ENCODE results near the gene IZUMO4.
"Not testable (repeated sequence)": the region's sequence is repeated elsewhere in the genome, so short reads cannot be mapped to it uniquely, and the experiment has no call there.

Gene IZUMO4

DNA sequence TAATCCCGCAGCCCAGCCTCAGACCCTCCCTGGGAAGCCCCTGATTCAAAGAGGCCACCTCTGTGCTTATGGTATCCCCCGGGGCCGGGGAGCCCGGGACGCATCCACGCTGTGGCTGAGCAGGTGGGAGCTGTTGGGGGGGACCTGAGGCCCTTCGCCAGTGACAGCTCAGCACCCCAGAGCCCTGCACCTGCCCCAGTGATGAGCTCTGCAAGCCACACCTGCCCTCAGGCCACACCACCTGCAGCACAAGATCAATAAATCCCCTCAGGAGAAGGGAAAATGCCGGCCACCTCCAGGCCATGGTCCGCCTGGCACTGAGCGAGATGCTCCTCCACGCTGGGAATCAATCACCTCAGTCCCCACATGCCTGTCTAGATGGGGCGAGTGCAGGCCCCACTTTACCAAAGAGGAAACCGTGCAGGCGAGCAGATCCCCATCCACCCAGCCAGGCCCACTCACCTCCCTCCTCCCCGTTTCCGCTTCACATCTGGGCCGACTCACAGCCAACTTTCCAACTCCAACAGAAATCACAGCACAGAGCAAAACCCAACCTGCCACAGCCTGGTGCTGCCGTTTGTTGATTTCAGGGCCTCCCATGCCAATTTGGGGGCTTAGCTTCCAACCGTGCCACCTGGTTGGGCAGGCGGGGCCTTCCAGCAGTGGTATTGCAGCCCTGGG lies 13.4 kb upstream of the IZUMO4 start:
- no peak for DNase-seq

DNA sequence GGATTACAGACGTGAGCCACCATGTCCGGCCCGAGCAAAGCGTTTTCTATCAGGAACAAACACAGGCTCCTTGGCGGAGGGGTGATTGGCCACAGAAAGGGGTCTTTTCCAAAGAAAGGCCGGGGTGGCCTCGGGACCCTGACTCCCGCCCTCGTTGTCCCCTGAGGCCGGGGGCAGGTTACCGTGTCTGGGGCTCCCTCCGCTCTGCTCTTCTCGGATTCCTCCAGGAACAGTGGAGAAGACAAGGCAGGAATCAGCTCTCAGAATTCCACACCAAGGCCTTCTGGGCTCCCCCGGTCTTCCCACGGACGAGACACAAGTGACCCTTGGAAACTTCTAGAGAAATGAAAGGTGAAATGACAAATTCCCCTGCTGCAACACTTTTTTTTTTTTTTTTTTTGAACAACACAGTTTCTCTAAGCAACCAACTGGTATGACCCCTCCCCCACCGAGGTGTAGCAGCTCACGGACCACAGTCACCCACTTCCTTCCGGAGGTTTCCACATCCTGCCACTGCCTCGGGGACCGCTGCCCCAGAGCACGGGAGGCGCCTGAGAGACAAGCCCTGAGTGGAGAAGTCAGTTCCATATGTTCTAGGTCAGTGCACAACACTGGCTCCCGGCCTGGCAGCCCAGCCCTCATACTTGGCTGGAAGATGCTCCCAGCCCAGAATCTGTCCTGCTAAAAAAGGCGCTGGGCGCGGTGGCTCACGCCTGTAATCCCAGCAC lies 11.6 kb upstream of the IZUMO4 start:
- DNase-seq, result no peak

DNA sequence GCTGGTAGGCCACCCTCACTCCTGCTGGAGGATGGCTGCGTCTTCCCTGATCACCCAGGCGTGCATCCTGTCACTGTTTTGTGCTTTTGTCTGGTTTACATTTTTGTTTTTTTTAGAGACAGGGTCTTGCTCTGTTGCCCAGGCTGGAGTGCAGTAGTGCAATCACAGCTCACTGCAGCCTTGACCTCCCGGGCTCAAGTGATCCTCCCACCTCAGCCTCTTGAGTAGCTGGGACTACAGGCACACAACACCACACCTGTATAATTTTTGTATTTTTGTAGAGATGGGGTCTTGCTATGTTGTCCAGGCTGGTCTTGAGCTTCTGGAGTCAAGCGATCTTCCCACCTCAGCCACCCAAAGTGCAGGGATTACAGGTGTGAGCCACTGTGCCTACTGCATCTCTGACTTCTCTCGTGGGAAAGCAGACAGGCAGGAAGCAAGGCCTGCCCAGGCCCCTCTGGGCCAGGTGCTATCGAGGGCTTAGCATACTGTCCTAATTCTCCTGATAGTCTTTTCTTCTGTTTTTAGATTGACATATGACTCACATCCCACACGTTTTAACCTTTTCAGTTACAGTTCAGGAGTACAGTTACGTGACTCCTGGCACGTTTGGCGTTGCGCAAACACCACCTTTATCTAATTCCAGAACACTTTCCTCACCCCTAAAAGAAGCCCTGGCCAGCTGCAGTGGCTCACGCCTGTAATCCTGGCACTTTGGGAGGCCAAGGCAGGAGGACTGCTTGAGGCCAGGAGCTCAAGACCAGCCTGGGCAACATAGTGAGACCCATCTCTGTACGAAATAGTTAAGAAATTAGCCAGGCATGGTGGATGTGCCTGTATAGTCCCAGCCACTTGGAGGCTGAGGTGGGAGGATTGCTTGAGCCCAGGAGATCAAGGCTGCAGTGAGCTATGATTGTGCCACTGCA lies 9.8 kb upstream of the IZUMO4 start:
- DNase-seq, result not testable (repeated sequence)

DNA sequence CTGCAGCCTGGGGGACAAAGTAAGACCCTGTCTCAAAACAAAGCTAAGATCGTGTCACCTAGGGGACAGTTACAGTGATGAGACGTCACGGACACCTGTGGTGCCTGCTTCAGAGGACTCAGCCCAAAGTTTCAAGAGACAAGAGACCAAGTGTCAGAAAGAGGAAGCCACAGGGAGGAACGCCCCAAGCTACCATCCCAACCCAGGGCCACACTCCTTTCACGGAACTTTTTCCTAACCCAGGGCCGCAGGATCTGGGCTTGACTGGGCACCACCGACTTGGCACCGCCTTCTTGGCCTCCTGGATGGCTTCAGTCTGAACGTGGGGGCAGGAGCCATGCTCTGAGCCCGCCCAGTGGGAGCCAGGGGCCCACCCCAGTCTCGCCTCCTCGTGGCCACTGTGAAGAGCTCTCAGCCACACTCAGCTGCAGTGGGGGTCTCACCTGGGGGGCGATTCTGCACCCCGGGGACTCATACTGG lies 9.1 kb upstream of the IZUMO4 start:
- no peak for DNase-seq

DNA sequence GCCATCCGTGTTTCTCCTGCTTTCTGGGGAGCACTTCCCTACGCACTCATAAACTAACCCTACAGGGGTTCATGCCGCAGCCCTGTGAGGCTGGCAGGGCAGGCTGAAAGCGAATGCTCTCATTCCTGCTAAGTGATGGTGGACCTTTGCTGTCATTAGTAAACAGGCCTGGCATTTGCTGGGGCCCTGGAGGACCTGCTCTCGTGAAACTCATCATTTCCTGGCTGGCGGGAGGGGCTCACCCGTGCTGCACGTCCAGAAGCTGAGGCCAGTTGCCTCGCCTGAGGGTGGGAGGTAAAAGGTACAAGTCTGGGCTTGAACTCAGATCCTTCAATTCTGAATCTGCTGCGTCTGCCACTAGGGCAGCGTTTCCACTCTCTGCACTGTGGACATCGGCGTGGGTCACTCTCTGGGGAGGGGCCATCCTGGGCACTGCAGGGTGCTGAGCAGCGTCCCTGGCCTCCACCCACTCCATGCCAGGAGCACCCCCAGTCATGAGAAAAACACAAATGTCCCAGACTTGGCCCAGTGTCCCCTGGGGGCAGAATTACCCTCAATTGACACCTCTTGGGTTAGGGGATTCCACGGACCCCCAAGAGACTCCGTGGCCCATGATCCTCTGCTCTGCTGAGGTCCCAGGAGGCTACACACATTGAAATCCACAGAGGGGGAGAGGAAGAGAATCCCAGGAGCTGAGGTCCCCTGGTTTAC lies 7.6 kb upstream of the IZUMO4 start:
- DNase-seq, result no peak

DNA sequence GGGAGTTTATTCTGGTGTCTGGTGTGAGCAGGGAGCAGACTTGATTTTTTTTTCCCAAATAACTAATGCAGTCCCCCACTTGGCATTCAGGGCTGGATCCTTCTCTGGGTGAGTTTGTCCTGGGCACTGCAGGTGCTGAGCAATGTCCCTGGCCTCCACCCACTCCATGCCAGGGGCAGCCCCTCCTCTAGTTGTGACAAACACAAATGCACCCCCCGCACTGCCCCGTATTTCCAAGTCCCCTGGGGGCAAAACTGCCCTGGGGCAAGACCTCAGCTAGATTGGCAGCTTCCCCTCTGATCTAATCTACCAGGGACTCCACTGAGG lies 7.0 kb upstream of the IZUMO4 start:
- no peak for DNase-seq

DNA sequence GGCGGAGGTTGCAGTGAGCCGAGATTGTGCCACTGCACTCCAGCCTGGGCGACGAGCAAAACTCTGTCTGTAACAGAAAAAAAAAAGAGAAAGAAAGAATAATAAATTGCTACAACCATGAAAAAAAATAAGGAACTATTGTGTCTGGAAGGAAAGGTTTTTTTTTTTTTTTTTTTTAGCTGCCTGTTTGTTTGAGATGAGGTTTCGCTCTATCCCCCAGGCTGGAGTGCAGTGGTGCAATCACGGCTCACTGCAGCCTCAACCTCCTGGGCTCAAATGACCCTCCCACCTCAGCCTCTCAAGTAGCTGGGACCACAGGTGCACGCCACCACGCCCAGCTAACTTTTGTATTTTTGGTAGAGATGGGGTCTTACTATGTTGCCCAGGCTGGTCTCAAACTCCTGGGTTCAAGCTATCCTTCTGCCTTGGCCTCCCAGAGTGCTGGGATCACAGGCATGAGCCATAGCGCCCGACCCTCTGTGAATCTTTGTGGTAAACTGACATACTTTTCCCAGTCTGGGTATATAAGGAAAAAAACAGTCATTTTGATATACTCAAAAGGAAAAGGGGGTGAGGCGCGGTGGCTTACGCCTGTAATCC lies 4.7 kb upstream of the IZUMO4 start:
- DNase-seq, result not testable (repeated sequence)

DNA sequence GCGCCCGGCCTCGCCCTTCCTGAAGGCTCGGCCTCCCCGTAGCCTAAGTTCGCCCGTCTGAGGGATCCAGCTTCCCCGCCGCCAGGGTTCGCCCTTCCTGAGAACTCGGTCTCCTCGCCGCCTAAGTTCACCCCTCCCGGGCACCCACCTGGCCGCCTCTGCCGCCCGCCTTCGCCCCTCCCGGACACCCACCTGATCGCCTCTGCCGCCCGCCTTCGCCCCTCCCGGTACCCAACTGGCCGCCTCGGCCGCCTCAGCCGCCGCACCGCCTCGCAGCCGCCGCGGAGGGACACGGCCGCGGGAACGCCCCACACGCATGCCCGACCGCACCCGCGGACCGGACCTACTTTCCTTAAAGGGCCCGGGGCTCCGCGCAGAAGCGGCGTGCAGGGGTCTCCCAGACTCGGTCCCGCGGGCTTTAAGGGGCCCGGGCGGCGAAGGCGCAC lies 658 bp upstream of the IZUMO4 start, which contains the start of gene MOB3A:
MOB3A (minus strand) TSS at position 293 of the 446 bp plus-strand sequence. CDS start 17,766 bp downstream, outside the sequence.
- DNase-seq, result peak; percentile 95

DNA sequence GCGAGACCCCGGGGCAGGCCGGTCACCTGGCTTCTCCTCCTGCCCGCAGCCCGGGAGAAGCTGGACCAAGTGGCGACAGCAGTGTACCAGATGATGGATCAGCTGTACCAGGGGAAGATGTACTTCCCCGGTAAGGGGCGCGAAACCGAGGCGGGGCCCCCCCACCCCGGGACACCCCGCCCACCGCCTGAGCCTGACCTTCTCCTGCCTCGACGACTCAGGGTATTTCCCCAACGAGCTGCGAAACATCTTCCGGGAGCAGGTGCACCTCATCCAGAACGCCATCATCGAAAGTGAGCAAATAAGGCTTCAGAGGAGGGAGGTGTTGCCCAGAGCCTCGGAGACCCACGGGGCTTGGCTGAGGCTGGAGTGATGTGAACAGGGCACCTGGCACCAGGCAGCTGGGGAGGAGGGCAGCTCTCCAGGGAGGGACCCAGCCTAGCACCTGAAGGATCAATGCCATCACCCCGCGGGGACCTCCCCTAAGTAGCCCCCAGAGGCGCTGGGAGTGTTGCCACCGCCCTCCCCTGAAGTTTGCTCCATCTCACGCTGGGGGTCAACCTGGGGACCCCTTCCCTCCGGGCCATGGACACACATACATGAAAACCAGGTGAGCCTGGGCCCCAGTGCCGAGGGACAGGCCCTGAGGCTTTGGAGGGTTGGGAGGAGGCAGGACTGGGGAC lies 629 bp downstream of the IZUMO4 start:
- DNase-seq, result peak; percentile 23

DNA sequence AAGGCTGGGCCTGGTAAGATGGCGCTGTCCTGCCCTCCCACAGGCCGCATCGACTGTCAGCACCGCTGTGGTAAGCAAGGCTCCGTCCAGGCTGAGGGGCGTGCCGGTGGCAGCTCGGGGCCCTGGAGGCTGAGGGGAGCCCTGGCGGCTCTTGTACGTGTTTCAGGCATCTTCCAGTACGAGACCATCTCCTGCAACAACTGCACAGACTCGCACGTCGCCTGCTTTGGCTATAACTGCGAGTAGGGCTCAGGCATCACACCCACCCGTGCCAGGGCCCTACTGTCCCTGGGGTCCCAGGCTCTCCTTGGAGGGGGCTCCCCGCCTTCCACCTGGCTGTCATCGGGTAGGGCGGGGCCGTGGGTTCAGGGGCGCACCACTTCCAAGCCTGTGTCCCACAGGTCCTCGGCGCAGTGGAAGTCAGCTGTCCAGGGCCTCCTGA lies 1.2 kb downstream of the IZUMO4 start:
- no peak for DNase-seq

DNA sequence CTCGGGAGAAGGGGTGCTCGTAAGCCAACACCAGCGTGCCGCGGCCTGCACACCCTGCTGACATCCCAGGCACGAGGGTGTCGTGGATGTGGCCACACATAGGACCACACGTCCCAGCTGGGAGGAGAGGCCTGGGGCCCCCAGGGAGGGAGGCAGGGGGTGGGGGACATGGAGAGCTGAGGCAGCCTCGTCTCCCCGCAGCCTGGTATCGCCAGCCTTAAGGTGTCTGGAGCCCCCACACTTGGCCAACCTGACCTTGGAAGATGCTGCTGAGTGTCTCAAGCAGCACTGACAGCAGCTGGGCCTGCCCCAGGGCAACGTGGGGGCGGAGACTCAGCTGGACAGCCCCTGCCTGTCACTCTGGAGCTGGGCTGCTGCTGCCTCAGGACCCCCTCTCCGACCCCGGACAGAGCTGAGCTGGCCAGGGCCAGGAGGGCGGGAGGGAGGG lies 2.4 kb downstream of the IZUMO4 start:
- no peak for DNase-seq

DNA sequence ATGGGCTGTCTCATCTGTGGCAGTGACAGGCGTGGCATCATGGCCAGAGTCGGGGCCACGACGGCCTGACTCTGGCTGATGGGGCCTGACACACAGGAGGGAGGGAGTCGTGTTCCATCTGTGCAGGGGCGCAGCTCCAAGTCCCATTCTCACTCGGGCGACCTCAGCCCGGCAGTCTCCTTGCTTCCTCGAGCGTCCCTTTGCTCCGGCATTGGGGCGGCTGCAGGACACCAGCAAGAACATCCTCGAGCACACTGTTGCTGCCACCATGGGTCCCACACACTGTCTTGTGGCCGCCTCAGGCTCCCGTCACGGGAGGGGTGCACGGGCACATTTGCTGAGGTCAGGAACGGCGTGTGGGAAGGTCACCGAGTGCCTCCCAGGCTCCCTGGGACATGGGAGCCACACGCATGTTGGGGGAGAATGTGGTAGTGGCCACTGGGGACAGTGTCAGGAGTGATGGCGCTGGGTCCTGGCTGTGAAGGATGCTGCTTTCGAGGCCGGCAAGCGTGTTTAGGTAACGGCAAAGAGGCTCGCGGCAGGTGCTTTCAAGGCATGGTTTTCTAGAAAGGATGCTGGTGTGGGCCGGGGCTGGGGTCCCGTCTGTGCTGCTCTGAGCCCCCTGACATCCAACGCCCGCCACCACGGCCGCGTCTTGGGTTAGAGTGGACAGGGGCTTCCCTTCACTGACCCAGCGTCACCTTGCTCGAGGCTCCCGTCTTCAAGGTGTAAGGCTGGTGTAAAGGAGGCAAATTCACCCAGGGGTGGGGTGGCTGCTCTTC lies 3.4 kb downstream of the IZUMO4 start:
- DNase-seq, result no peak

DNA sequence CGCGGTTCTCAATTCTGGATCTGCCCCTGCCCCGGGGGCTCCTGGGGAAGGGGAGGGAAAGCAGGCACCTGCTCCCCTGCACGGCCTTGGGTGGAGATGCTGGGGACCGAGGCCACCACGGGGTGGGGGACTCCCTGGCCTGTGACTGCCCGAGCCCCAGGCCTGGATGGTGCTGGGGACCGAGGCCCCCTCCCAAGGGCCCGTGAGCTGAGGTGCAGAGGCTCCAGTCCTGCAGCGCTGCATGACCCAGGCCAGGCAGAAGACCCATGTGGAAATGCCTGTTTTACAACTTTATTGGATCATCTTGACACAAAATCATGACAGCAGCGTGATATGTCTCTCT lies 4.0 kb downstream of the IZUMO4 start:
- no peak for DNase-seq

DNA sequence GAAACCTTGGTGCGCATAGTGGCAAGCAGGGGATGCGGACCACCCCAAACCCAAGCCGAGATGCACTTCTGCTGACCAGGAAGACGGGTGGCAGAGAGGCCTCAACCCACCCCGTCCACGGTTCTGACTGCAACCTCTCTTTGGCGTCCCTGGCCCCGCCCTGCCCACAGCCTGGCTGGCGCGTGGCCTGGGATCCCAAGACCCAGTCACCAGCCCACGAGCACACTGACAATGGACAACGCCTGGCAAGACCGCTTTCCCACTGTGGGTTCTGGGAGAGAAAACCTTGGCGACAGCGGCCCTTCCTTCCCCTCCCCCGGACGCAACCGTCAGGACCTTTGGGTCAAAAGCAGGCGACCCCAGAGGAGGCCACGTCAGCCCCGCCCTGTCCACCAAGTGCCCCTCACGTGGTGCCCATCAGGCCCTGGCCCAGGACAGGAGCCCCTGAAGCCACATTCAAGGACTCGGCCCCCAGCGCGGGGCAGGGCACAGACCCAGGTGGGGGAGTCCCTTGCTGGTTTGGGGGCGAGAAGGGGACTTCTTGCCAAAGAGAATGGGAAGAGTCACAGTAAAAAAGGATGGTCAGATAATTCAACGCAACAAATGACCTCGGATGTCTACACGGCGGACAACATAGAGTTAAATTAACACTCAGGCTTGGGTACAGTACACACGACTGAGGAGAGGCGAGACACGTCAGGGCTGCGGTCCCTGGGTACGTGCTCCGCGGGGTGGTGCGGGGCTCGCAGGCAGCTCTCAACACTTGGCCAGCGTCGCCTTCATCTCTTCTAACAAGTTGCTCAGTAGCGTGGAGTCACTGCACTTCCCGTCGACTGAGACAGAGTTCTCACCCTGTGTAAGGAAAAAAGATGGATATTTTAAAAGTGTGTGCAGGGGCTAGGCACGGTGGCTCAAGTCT lies 5.0 kb downstream of the IZUMO4 start:
- DNase-seq, result no peak

DNA sequence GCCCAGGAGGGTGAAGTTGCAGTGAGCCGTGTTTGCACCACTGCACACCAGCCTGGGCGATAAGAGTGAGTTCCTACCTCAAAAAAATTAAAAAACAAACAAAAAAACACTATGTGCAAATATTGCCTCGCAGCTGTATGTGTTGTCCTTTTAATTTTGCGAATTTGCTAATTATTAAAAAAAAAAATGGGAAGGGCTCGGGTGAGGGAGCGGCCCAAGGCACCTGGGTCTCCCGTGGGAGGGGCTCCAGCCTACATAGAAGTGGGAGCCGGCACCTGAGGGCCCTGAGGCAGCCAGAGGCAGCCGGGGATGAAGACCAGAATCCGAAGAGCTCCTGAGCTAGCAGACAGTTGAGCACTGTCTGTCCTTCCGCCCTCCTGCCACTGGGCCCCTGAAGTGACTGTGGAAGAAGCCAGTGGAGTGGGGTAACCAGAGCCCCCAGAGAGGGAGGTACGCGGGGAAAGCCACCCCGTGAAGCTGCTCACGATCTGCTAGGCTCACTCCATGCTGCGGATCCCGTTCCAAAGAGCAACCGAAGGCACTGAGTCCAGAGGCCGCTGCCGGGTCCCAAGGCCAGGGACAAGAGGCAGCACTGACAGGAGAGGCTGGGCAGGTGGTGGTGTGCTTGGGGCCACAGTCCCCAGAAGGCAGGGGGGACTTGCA lies 6.5 kb downstream of the IZUMO4 start:
- DNase-seq, result no peak

DNA sequence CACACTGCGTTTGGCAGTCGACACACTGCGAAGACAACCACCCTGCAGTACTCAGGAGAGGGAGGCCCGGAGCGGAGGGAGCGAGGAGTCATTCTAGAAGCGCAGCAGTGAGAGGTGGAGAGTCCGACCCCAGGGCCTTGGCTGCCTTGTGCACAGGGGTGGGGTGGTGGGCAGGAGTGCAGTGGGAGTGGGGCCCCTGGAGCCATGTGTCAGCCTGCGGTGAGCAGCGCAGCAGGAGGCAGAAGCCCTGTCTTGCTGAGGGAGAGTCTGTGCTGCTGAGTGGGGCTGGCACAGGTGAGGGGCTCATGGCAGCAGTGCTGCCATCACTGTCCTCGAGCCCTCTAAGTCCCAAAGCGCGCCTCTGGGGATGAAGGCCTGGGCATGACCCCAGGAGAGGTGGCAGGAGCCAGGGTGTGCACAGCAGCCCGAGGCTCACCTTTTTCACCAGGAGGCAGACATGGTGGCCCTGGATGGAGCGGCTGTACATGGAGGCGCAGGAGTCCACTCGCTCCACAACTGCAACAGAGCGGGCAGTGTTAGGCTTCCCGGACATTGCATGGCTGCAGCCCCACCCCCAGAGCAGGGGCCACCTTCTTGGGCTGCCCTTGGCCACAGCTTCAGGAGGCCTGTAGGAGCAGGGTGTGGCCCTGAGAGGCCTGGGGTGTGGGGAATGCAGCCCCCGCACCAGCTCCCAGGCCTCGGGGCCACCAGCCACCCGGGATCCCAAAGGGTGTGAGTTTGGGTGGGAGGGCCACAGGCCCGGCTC lies 11.7 kb downstream of the IZUMO4 start:
- no peak for DNase-seq

DNA sequence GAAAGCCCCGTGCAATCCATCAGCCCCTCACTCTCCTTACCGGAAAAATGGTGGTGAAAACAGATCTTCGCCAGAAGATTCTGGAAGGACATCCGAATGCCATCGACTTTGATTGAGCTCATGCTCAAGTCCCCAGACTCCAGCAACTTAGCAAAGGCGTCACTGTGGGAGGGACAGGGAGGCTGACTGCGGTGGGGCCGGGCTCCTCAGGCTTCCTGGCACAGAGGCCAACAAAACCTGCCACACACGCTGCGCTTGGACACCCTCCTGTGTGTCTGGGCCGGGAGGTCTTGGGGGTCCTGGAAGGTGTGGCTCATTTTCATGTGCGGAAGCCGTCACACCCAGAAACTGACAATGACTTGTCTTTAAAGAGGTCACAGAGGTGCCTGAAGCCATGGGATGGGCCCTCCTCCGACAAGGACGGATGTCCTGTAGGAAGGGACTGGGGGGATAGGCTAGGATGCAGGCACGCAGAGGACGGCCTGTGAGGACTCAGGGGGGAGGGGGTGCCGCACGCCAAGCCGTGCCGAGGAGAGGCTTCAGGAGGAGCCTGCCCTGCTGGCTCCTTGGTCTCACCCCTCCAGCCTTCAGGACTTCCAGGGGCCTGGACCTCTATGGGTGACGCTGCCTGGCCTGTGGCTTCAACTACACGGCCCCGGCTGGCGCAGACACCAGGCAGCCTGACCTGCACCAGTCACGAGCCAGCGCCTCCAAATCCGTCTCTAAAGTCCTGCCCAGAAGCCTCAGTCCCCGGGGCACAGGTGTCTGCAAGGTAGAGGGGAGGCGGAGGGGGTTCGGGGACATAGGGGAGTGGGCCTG lies 12.5 kb downstream of the IZUMO4 start:
- no peak for DNase-seq
